C4-2B (cell line): ENCODE results near the gene NFIB.

Source experiments
- ZFX ChIP-seq: fragments of 450-650 bp; IDR thresholded peaks from 2 replicates; pipeline ENCODE4 v1.6.1; 2017
- TF ChIP-seq, protein P1 (sequence below): fragments of 450-650 bp; conservative IDR thresholded peaks from 2 replicates; pipeline ENCODE4 v1.5.1; 2017; ENCODE audit warnings: mild to moderate bottlenecking

DNA sequence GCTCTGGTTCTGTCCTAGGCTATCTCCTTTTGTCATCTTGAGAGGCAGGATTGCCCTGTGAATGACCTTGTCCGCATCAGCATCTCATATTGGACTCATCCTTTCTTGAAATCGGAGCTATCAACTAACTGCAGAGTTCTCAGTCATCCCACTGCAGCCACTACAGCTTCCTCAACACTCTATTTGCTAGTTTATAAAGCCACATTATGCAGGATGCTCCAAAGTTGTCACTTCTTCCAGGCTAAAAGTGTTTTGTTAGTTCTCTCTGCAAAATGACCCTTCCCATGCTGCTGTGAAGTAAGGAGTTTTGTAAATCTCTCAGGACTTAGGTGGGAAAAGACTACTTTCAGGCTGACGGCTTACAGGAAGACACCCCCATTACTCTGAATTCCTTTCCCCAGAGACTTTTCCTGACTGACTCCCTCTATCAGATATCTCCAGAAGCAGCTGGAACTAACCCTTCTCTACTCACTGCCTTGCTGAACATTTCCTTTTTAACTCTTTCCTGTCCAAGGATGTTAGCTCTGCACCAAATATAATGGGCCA lies 257.6 kb downstream of the NFIB start:
- TF ChIP-seq, protein P1, sequence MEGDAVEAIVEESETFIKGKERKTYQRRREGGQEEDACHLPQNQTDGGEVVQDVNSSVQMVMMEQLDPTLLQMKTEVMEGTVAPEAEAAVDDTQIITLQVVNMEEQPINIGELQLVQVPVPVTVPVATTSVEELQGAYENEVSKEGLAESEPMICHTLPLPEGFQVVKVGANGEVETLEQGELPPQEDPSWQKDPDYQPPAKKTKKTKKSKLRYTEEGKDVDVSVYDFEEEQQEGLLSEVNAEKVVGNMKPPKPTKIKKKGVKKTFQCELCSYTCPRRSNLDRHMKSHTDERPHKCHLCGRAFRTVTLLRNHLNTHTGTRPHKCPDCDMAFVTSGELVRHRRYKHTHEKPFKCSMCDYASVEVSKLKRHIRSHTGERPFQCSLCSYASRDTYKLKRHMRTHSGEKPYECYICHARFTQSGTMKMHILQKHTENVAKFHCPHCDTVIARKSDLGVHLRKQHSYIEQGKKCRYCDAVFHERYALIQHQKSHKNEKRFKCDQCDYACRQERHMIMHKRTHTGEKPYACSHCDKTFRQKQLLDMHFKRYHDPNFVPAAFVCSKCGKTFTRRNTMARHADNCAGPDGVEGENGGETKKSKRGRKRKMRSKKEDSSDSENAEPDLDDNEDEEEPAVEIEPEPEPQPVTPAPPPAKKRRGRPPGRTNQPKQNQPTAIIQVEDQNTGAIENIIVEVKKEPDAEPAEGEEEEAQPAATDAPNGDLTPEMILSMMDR = no peak
- no peak for TF ChIP-seq ZFX
